ENCODE results near the gene CCDC157. TPM values are rescaled to one million over a fixed set of nuclear protein-coding genes. Genes with fewer than 3 reads are reported as not detected.

CCDC157 gene
- total and polyA plus RNA-seq, 5 experiments from 2014 or later: 0.66 to 4.1 (median 2.5) TPM

GRCh38 chr22:30422481-30423300, 65.9 kb downstream of the CCDC157 start:
- H3K27me3 Mint-ChIP-seq: no peaks in the 10 kb centered on the region
- DNase-seq: no peak

GRCh38 chr22:30423301-30423958, 66.6 kb downstream of the CCDC157 start:
- Mint-ChIP-seq H3K27me3 (no peaks in the 10 kb centered on the region), H3K9me3 (no peaks in the 10 kb centered on the region), H3K36me3 (peaks cover 0 to 42% (median 6%) of the 10 kb centered on the region in 3 donors), H3K27ac (peak overlapping the region; percentile 97 to 100 (median 99)), H3K4me3 (peak overlapping the region; percentile 92 to 99 (median 98)), H3K4me1 (peaks cover 28 to 56% (median 55%) of the 10 kb centered on the region in 4 donors)
- POLR2A ChIA-PET: interaction anchor here (0.6 to 7.4 kb wide), 24 partner anchors 10 to 870 kb away, joined by 3 to 118 read pairs (median 6); partner anchors contain the start of genes CASTOR1, CCDC157, MTMR3 and SEC14L2
- ATAC-seq (peak; percentile 0 to 8), DNase-seq (peak in 4 of 10 donors; percentile 35 to 76 (median 40))

More at GRCh38 chr22:30422481-30423300, 65.9 kb downstream of the CCDC157 start:
- Mint-ChIP-seq H3K4me1 (peaks cover 28 to 56% (median 54%) of the 10 kb centered on the region in 4 donors), H3K4me3 (peak overlapping the region; percentile 92 to 99 (median 98)), H3K9me3 (no peaks in the 10 kb centered on the region), H3K27ac (peak overlapping the region; percentile 93 to 100 (median 99)), H3K36me3 (peaks cover 0 to 46% (median 6%) of the 10 kb centered on the region in 3 donors)
- no peak for ATAC-seq
- POLR2A ChIA-PET: interaction anchor here (0.6 to 7.4 kb wide), 15 partner anchors 9 to 867 kb away, joined by 3 to 118 read pairs (median 7); partner anchors contain the start of genes CASTOR1, CCDC157, MTMR3 and SEC14L2

- Mint-ChIP-seq H3K36me3 (peaks cover 0 to 42% (median 4%) of the 10 kb centered on the region in 3 donors), H3K4me3 (peak overlapping the region; percentile 92 to 99 (median 98)), H3K4me1 (peaks cover 28 to 56% (median 55%) of the 10 kb centered on the region in 4 donors), H3K27ac (peak overlapping the region; percentile 97 to 100 (median 99)), H3K9me3 (no peaks in the 10 kb centered on the region), H3K27me3 (no peaks in the 10 kb centered on the region)
- POLR2A ChIA-PET: interaction anchor here (0.6 to 7.4 kb wide), 25 partner anchors 11 to 870 kb away, joined by 3 to 118 read pairs (median 6); partner anchors contain the start of genes CASTOR1, CCDC157, RNF215 and SEC14L2
- ATAC-seq: peak; percentile 82 to 83
- peak; percentile 91 to 100 (median 98) for DNase-seq
Measured at GRCh38 chr22:30423959-30424533, 67.2 kb downstream of the CCDC157 start.

GRCh38 chr22:30424534-30425326, 67.9 kb downstream of the CCDC157 start:
- POLR2A ChIA-PET: interaction anchor here (0.7 to 7.4 kb wide), 21 partner anchors 10 to 871 kb away, joined by 3 to 118 read pairs (median 6); partner anchors contain the start of genes CASTOR1, CCDC157, RNF215 and SEC14L2
- ATAC-seq (peak in 1 of 2 donors; percentile 6), DNase-seq (peak in 2 of 10 donors; percentile 25 to 70)
- peaks cover 0 to 39% (median 2%) of the 10 kb centered on the region in 3 donors for H3K36me3 Mint-ChIP-seq
- H3K4me3 Mint-ChIP-seq: peak overlapping the region; percentile 92 to 99 (median 98)
- no peaks in the 10 kb centered on the region for H3K9me3 Mint-ChIP-seq
- no peaks in the 10 kb centered on the region for H3K27me3 Mint-ChIP-seq
- H3K4me1 Mint-ChIP-seq: peaks cover 28 to 56% (median 55%) of the 10 kb centered on the region in 4 donors
- H3K27ac Mint-ChIP-seq: peak overlapping the region; percentile 97 to 100 (median 99)

GRCh38 chr22:30425327-30425615, 68.5 kb downstream of the CCDC157 start:
- Mint-ChIP-seq H3K27ac (peak overlapping the region; percentile 90 to 100 (median 98)), H3K27me3 (no peaks in the 10 kb centered on the region), H3K9me3 (no peaks in the 10 kb centered on the region), H3K4me1 (peaks cover 31 to 59% (median 55%) of the 10 kb centered on the region in 4 donors), H3K36me3 (peaks cover 0 to 34% (median 1%) of the 10 kb centered on the region in 3 donors), H3K4me3 (peak overlapping the region; percentile 86 to 98 (median 92))
- POLR2A ChIA-PET: interaction anchor here (0.9 to 7.4 kb wide), 11 partner anchors 9 to 135 kb away, joined by 3 to 118 read pairs (median 8); partner anchors contain the start of genes CASTOR1, CCDC157, RNF215 and SEC14L2
- DNase-seq: no peak
- no peak for ATAC-seq

GRCh38 chr22:30425616-30426387, 69.0 kb downstream of the CCDC157 start, which contains the start of gene MTFP1:
MTFP1 (plus strand) TSS chr22:30425768; CDS start chr22:30425880, 112 bp downstream.
- Mint-ChIP-seq H3K36me3 (peaks cover 0 to 29% (median 0%) of the 10 kb centered on the region in 3 donors), H3K9me3 (no peaks in the 10 kb centered on the region), H3K4me3 (peak within 1 kb of the TSS; percentile 92 to 99 (median 98)), H3K27me3 (no peaks in the 10 kb centered on the region), H3K27ac (peak within 1 kb of the TSS; percentile 97 to 100 (median 99)), H3K4me1 (peaks cover 31 to 56% (median 52%) of the 10 kb centered on the region in 4 donors)
- peak; percentile 2 to 4 for ATAC-seq
- POLR2A ChIA-PET: interaction anchor here (0.5 to 7.4 kb wide), 12 partner anchors 9 to 495 kb away, joined by 3 to 118 read pairs (median 12); partner anchors contain the start of genes CASTOR1, RNF215 and SEC14L2
- peak in 8 of 10 donors; percentile 23 to 63 (median 40) for DNase-seq

Other genes starting within 250 kb of the CCDC157 start
- not detected for gene LIF, start 110.2 kb upstream of the CCDC157 start, total RNA-seq
- not detected for gene LIF, start 110.2 kb upstream of the CCDC157 start, polyA plus RNA-seq
- gene OSM, start 90.2 kb upstream of the CCDC157 start, total RNA-seq: 1 to 10 TPM in 1 of 2 experiments, under 1 TPM in 1; 0.81 to 1.1 TPM
- gene OSM, start 90.2 kb upstream of the CCDC157 start, polyA plus RNA-seq: 10 to 100 TPM in 1 of 3 donors, 1 to 10 TPM in 2; 4.4 to 11.6 (median 4.4) TPM
- 10 to 100 TPM; 18.0 to 20.4 TPM for gene CASTOR1, start 67.5 kb upstream of the CCDC157 start, total RNA-seq
- gene CASTOR1, start 67.5 kb upstream of the CCDC157 start, polyA plus RNA-seq: 10 to 100 TPM; 16.9 to 33.5 (median 20.8) TPM
- gene TBC1D10A, start 30.1 kb upstream of the CCDC157 start, total RNA-seq: 10 to 100 TPM; 66.7 to 67.7 TPM
- 10 to 100 TPM; 56.7 to 83.4 (median 62.0) TPM for gene TBC1D10A, start 30.1 kb upstream of the CCDC157 start, polyA plus RNA-seq
- 100 to 1,000 TPM; 313 to 314 TPM for gene SF3A1, start 113 bp upstream of the CCDC157 start, total RNA-seq
- gene SF3A1, start 113 bp upstream of the CCDC157 start, polyA plus RNA-seq: 100 to 1,000 TPM in 1 of 3 donors, 10 to 100 TPM in 2; 66.5 to 119 (median 99.8) TPM
- 1 to 10 TPM; 5.6 to 6.2 TPM for gene RNF215, start 30.4 kb downstream of the CCDC157 start, total RNA-seq
- gene RNF215, start 30.4 kb downstream of the CCDC157 start, polyA plus RNA-seq: under 1 TPM; 0.14 to 0.44 (median 0.39) TPM
- 10 to 100 TPM; 17.8 to 19.9 TPM for gene SEC14L2, start 40.0 kb downstream of the CCDC157 start, total RNA-seq
- gene SEC14L2, start 40.0 kb downstream of the CCDC157 start, polyA plus RNA-seq: 10 to 100 TPM; 16.8 to 25.9 (median 22.5) TPM
- 10 to 100 TPM; 15.8 to 18.0 TPM for gene MTFP1, start 68.8 kb downstream of the CCDC157 start, total RNA-seq
- 10 to 100 TPM; 42.3 to 53.5 (median 50.0) TPM for gene MTFP1, start 68.8 kb downstream of the CCDC157 start, polyA plus RNA-seq
- not detected for gene SEC14L3, start 115.0 kb downstream of the CCDC157 start, total RNA-seq
- not detected for gene SEC14L3, start 115.0 kb downstream of the CCDC157 start, polyA plus RNA-seq
- gene SEC14L4, start 148.7 kb downstream of the CCDC157 start, total RNA-seq: not detected
- gene SEC14L4, start 148.7 kb downstream of the CCDC157 start, polyA plus RNA-seq: not detected
- gene SEC14L6, start 189.7 kb downstream of the CCDC157 start, total RNA-seq: not detected
- not detected for gene SEC14L6, start 189.7 kb downstream of the CCDC157 start, polyA plus RNA-seq
- 1 to 10 TPM; 1.6 to 2.7 TPM for gene GAL3ST1, start 217.7 kb downstream of the CCDC157 start, total RNA-seq
- gene GAL3ST1, start 217.7 kb downstream of the CCDC157 start, polyA plus RNA-seq: 1 to 10 TPM in 1 of 3 donors, not detected in 2; 1.1 TPM
- 10 to 100 TPM; 60.4 to 70.2 TPM for gene PES1, start 234.9 kb downstream of the CCDC157 start, total RNA-seq
- gene PES1, start 234.9 kb downstream of the CCDC157 start, polyA plus RNA-seq: 10 to 100 TPM; 34.0 to 57.8 (median 34.3) TPM